NCI-H2227 (cell line): ENCODE data around the gene GPC5.

ENCODE experiments used
- DNase-seq: peaks from one replicate; lab custom pipeline; 2025; ENCODE audit not compliant: unreplicated experiment; lab: John Stamatoyannopoulos, UW

Gene GPC5

DNA sequence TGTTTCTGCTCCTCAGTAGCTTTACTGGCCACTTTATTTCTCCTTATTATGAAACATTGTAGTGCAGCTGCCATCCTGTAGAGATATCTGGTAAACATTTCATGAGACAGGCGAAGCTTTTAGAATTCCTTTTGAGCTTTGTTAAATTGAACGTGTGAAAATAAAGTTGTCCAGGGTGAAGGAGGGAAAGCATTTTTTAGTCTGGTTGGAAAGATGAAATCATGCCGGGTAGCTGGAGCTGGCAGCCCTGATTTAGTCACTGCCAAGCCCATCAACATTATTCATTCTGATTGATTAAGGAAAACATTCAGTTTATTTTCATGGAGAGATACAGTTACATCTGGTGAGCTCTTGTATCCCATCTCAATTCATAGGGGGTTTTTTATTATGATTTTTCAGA, 1502.0 kb downstream of the GPC5 start:
- DNase-seq: no peak

GRCh38 chr13:92901739-92902138, 1503.3 kb downstream of the GPC5 start:
- DNase-seq: no peak

- no peak for DNase-seq
These were observed 1514.2 kb downstream of the GPC5 start for GRCh38 chr13:92912629-92913028.

- no peak for DNase-seq
These were observed 1515.4 kb downstream of the GPC5 start for GRCh38 chr13:92913840-92914239.
